CD4-positive, alpha-beta T cell treated with Interleukin-4 for 1 hour (primary cell): ENCODE measurements around the gene ARL2BP.
A peak's percentile ranks its signal among the peaks of the same experiment; 100 is the strongest.

Source experiments
- DNase-seq, 2 donors: peaks; one replicate each; pipeline ENCODE4 v3.0.0-alpha.2; 2020 to 2022

The ARL2BP gene

GRCh38 chr16:57284209-57284951, 39.3 kb downstream of the ARL2BP start, which contains the start of gene PLLP:
PLLP (minus strand) TSS chr16:57284672; CDS start chr16:57284540, 132 bp downstream.
- DNase-seq: peak; percentile 19 to 43

DNA sequence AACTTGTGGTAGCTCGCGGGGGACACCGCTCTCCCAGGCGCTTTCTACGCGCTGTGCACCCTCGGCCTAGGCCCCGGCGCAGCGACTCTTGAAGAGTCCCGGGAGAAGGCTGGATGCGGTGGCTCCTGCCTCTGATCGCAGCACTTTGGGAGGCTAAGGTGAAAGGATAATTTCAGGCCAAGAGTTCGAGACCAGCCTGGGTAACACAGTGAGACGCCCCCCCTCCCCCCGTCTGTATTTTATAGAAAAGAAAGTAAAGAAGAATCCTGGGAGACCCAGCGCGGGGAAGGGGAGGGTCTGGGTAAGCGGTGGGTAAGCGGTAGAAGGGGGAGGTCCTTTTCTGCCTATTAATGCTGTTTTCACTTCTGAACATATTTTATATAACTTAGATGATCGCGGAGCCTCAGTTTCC, 39.9 kb downstream of the ARL2BP start:
- no peak for DNase-seq

- no peak for DNase-seq
Measured at GRCh38 chr16:57285379-57285778, 40.3 kb downstream of the ARL2BP start.

DNA sequence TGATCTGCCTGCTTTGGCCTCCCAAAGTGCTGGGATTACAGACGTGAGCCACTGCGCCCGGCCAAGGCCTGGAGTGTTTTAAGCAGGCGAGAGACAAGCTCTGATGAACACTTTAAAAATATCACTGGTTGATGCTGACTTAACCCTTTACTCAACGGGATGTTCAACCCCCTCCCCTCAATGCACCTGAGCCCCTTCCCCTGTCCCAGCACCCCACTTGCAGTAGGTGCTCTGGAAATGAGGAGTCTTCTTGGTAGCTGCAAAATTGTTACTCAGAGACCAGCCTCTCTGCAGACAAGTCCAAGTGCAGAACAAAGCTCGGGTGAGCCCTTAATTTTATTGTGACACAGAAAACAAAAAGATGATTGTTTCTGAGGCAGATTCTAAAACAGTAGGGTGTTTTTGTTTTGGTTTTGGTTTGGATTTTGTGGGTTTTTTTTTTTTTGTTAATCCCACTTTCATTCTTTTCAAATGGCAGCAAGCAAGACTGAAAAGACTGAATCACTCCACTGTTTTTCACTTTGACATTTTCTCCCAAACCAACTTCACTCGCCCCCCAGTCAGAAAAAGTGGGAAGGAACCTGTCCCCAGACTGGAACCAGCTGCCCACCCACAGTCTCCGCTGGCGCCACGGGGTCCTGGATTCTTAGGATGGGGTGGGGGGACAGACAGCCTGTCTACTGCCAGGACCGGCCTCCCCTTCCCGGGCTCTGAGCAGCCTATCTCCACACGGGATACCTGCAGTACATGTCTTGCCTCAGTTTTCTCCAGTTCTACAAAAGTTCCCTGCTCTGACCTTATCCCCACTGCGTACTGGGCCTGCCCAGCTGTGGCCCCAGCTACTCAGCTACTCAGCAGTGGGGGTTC, 44.6 kb downstream of the ARL2BP start:
- no peak for DNase-seq

GRCh38 chr16:57297856-57298255, 52.8 kb downstream of the ARL2BP start:
- DNase-seq: peak; percentile 69 to 76

- no peak for DNase-seq
Measured at GRCh38 chr16:57299009-57299718, 54.1 kb downstream of the ARL2BP start.

- peak; percentile 92 to 93 for DNase-seq
Measured at GRCh38 chr16:57299719-57300386, 54.8 kb downstream of the ARL2BP start.

DNA sequence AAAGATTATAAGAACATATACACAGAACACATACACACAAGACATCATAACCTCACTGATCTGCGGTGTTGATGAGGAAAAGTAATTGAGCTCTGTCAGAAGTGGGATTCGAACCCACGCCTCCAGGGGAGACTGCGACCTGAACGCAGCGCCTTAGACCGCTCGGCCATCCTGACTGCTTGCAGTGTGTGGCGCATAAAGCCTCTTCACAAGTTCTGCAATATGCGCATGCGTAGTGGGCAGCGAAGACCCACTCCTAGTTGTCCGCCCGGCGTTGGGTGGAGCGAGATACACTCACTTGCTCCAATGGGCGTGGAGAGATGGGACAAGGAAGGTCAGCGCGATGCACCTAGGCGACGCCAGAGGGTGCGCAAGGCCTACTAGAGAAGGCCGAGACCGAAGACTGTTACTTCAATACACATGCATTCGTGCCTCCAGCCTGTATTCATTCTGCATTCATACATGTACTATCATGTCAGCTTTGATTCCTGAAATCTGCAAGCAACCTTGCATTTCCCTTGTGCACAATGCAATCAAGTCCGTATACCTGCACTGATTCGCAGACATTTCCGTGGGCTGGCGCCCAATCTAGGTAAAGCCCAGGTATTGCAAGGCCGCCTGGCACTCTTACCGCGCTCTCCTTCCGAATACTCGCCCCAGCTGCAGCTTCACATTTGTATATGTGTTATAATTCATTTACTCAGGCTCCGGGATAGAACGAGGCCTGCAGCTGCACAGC, 55.5 kb downstream of the ARL2BP start:
- DNase-seq: peak; percentile 100

DNA sequence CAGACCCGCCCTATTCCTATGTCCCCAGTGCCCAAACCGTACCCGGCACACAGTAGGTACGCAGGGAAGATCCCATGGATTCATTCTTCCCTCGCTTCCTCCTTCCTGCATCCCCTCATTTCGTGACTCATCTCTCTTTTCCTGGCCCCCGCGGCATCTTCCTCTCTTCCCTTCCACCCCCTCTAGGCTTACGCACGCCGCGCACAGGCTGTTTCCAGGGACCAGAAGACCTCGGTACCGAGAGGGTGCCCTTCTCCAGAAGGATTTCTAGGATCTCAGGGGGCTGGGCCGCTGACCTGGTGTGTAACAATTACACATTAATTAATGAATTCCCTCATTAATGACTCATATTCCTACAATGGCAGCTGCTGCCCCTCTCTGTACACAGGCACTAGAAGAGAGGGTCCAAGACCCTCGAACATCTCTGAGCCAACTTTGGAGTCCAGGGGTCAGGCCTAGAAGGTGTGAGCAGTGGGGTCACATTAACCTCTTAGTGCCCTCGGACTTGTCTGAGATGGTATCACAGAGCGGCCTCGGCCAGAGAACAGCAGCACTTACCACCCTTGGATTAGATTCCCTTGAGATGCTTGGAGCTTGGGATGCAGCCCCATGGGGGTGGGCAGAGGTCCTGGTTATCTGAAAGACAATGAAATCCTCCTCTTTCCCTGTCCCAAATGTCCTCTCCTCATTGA, 56.2 kb downstream of the ARL2BP start:
- DNase-seq: no peak
